HepG2 (cell line): ENCODE data around the gene POLQ. TPM values are rescaled to one million over a fixed set of nuclear protein-coding genes. Genes with fewer than 3 reads are reported as not detected.

ENCODE experiments used
- BCL6 ChIP-seq: IDR thresholded peaks from 2 replicates; pipeline ENCODE4 v1.6.1; 2016; ENCODE audit warnings: missing genetic modification reagents, missing compliant biosample characterization
- FOSL2 ChIP-seq: sonication (generic); formaldehyde crosslinking; IDR thresholded peaks from 2 replicates; pipeline ENCODE4 v1.4.0; 2020; ENCODE audit warnings: missing genetic modification reagents
- GATA4 ChIP-seq: sonication (generic); IDR thresholded peaks from 2 replicates; pipeline ENCODE4 v1.6.1; 2016; ENCODE audit warnings: antibody characterized with exemption, low read depth, borderline replicate concordance
- GATAD1 ChIP-seq: IDR thresholded peaks from 2 replicates; pipeline ENCODE4 v1.6.1; 2016; ENCODE audit warnings: missing genetic modification reagents, missing compliant biosample characterization
- KDM4B ChIP-seq: sonication (generic); formaldehyde crosslinking; IDR thresholded peaks from 2 replicates; pipeline ENCODE4 v1.4.0; 2020; ENCODE audit warnings: missing genetic modification reagents
- SIN3A ChIP-seq: IDR thresholded peaks from 2 replicates; pipeline ENCODE4 v1.6.1; 2011; ENCODE audit warnings: low read depth, mild to moderate bottlenecking, control low read depth, low read length, borderline replicate concordance
- SMAD3 ChIP-seq: sonication (generic); formaldehyde crosslinking; IDR thresholded peaks from 2 replicates; pipeline ENCODE4 v1.4.0; 2020; ENCODE audit warnings: missing genetic modification reagents
- ZFAT ChIP-seq: sonication (generic); formaldehyde crosslinking; conservative IDR thresholded peaks from 2 replicates; pipeline ENCODE4 v1.8.1; 2023; ENCODE audit warnings: missing genetic modification reagents, inconsistent platforms
- ZNF225 ChIP-seq: sonication (generic); formaldehyde crosslinking; IDR thresholded peaks from 2 replicates; pipeline ENCODE4 v1.4.0; 2020; ENCODE audit warnings: mild to moderate bottlenecking, missing genetic modification reagents
- ZNF501 ChIP-seq: sonication (generic); formaldehyde crosslinking; IDR thresholded peaks from 2 replicates; pipeline ENCODE4 v1.5.1; 2020; ENCODE audit warnings: mild to moderate bottlenecking, moderate library complexity, missing genetic modification reagents
- ZNF7 ChIP-seq: IDR thresholded peaks from 2 replicates; pipeline ENCODE4 v1.6.1; 2016; ENCODE audit warnings: missing biosample characterization, missing genetic modification reagents
- ZNF747 ChIP-seq: sonication (generic); formaldehyde crosslinking; IDR thresholded peaks from 2 replicates; pipeline ENCODE4 v1.8.1; 2023; ENCODE audit warnings: missing genetic modification reagents, mild to moderate bottlenecking, borderline replicate concordance
- ZSCAN21 ChIP-seq: sonication (generic); formaldehyde crosslinking; IDR thresholded peaks from 2 replicates; pipeline ENCODE4 v1.8.0; 2022; ENCODE audit warnings: mild to moderate bottlenecking, missing genetic modification reagents, moderate library complexity, borderline replicate concordance
- polyA plus RNA-seq, 8 experiments: library from polyadenylated mRNA; depleted of rRNA in 3 of 8; stranded (reverse) in 7 of 8; unstranded in 1 of 8; fragments of >200 nt; fragmentation: Illumina TruSeq in 4 of 8; extraction: Trizol in 4 of 8; gene quantifications; 2 replicates each; pipeline versions ENCODE4 v1.2.1 to v1.2.3, GENCODE V29; 2011 to 2016; ENCODE audit warnings: low read depth in 4 of 8, missing spikeins in 1 of 8, mixed read lengths in 1 of 8; ENCODE audit not compliant: insufficient read depth in 1 of 8
- total RNA-seq, 5 experiments: library from RNA; depleted of rRNA; stranded (reverse); fragments of >200 nt; fragmentation: Illumina TruSeq; extraction: Trizol; gene quantifications; 2 replicates each; pipeline ENCODE4 v1.2.3, GENCODE V29; 2016; ENCODE audit warnings: low read depth in 1 of 5
- TF ChIP-seq, protein P1 (sequence below): sonication (generic); formaldehyde crosslinking; IDR thresholded peaks from 2 replicates; pipeline ENCODE4 v1.8.1; 2022; ENCODE audit warnings: mild to moderate bottlenecking, missing genetic modification reagents
- TF ChIP-seq, protein P2 (sequence below): sonication (generic); formaldehyde crosslinking; IDR thresholded peaks from 2 replicates; pipeline ENCODE4 v1.4.0; 2020; ENCODE audit warnings: mild to moderate bottlenecking, missing genetic modification reagents
- TF ChIP-seq, protein P3 (sequence below): sonication (generic); formaldehyde crosslinking; IDR thresholded peaks from 2 replicates; pipeline ENCODE4 v1.4.0; 2020; ENCODE audit warnings: missing genetic modification reagents
- TF ChIP-seq, protein P4 (sequence below): IDR thresholded peaks from 2 replicates; pipeline ENCODE4 v1.6.1; 2012; ENCODE audit warnings: inconsistent platforms
- TF ChIP-seq, protein P5 (sequence below): sonication (generic); formaldehyde crosslinking; IDR thresholded peaks from 2 replicates; pipeline ENCODE4 v1.4.0; 2020; ENCODE audit warnings: missing genetic modification reagents
- TF ChIP-seq, protein P6 (sequence below): sonication (generic); formaldehyde crosslinking; IDR thresholded peaks from 2 replicates; pipeline ENCODE4 v1.9.0; 2021; ENCODE audit warnings: missing genetic modification reagents, borderline replicate concordance

Gene POLQ
- total and polyA plus RNA-seq, 2 of the 13 experiments (the other 11 are each of a cell fraction or from before 2014, with no cell fraction given), result 2.5 to 18.6 TPM

DNA sequence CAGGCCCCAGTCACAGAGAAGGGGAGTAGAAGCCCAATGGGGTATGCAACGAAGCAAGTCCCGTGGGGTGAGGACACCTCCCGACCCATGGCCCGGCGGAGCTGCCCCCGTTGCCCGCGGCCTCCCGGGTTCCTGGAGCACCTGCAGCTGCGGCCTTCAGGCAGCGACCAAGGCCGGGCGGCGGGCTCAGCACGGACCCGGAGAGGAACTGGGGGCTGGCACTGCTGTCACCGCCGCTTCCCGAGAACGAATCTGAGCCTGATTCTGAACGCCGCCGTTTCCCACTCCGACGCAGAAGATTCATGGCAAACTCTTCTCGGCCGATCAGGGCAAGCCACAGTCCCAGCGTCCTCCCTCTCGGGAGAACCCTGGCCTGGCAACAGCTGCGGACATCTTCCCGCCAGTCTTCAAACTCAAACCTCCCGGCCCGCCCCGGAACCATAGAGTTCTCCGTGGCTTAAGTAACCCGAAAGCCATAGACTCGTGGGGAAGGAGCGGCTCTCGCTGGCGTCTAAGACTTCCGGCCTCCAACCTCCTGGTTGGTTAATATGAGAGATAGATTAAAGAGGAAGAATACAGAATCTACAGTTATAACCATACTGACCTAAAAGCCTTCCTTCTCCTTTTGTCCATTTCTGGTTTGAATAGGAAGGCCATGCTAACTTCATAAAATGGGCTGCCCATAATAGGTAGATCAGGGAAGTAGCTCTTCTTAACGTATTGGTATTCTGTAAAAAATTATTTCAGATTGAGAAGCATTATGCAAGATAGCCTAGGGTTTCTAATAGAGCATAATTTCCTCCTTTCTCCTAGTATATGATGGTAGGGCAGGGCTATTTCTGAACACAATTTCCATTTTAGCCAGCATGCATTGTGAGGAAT is at the start of gene POLQ (continued):
- TF ChIP-seq ZNF501 (CRISPR knock-in tag), result peak; percentile 74
- TF ChIP-seq ZSCAN21 (CRISPR knock-in tag), result no peak
- TF ChIP-seq ZNF747 (CRISPR knock-in tag), result no peak
- TF ChIP-seq, protein P1, sequence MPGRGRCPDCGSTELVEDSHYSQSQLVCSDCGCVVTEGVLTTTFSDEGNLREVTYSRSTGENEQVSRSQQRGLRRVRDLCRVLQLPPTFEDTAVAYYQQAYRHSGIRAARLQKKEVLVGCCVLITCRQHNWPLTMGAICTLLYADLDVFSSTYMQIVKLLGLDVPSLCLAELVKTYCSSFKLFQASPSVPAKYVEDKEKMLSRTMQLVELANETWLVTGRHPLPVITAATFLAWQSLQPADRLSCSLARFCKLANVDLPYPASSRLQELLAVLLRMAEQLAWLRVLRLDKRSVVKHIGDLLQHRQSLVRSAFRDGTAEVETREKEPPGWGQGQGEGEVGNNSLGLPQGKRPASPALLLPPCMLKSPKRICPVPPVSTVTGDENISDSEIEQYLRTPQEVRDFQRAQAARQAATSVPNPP (CRISPR knock-in tag), result peak; percentile 53; the same call in 1 of the 2 replicates
- TF ChIP-seq, protein P2, sequence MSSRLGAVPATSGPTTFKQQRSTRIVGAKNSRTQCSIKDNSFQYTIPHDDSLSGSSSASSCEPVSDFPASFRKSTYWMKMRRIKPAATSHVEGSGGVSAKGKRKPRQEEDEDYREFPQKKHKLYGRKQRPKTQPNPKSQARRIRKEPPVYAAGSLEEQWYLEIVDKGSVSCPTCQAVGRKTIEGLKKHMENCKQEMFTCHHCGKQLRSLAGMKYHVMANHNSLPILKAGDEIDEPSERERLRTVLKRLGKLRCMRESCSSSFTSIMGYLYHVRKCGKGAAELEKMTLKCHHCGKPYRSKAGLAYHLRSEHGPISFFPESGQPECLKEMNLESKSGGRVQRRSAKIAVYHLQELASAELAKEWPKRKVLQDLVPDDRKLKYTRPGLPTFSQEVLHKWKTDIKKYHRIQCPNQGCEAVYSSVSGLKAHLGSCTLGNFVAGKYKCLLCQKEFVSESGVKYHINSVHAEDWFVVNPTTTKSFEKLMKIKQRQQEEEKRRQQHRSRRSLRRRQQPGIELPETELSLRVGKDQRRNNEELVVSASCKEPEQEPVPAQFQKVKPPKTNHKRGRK, result no peak
- peak; percentile 99 for TF ChIP-seq SIN3A
- TF ChIP-seq GATA4, result no peak
- TF ChIP-seq, protein P3, sequence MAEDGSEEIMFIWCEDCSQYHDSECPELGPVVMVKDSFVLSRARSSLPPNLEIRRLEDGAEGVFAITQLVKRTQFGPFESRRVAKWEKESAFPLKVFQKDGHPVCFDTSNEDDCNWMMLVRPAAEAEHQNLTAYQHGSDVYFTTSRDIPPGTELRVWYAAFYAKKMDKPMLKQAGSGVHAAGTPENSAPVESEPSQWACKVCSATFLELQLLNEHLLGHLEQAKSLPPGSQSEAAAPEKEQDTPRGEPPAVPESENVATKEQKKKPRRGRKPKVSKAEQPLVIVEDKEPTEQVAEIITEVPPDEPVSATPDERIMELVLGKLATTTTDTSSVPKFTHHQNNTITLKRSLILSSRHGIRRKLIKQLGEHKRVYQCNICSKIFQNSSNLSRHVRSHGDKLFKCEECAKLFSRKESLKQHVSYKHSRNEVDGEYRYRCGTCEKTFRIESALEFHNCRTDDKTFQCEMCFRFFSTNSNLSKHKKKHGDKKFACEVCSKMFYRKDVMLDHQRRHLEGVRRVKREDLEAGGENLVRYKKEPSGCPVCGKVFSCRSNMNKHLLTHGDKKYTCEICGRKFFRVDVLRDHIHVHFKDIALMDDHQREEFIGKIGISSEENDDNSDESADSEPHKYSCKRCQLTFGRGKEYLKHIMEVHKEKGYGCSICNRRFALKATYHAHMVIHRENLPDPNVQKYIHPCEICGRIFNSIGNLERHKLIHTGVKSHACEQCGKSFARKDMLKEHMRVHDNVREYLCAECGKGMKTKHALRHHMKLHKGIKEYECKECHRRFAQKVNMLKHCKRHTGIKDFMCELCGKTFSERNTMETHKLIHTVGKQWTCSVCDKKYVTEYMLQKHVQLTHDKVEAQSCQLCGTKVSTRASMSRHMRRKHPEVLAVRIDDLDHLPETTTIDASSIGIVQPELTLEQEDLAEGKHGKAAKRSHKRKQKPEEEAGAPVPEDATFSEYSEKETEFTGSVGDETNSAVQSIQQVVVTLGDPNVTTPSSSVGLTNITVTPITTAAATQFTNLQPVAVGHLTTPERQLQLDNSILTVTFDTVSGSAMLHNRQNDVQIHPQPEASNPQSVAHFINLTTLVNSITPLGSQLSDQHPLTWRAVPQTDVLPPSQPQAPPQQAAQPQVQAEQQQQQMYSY (CRISPR knock-in tag), result no peak
- no peak for TF ChIP-seq ZNF7 (CRISPR knock-in tag)
- TF ChIP-seq, protein P4, sequence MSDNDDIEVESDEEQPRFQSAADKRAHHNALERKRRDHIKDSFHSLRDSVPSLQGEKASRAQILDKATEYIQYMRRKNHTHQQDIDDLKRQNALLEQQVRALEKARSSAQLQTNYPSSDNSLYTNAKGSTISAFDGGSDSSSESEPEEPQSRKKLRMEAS, result peak; percentile 25; the same call in 1 of the 2 replicates
- 0 out of 2 replicates have a peak, but pooled peaks have one; percentile 52 for TF ChIP-seq ZFAT (CRISPR knock-in tag)
- TF ChIP-seq GATAD1 (CRISPR knock-in tag), result peak; percentile 96
- TF ChIP-seq KDM4B (CRISPR knock-in tag), result no peak
- TF ChIP-seq ZNF225 (CRISPR knock-in tag), result 0 out of 2 replicates have a peak, but pooled peaks have one; percentile 19
- TF ChIP-seq, protein P5, sequence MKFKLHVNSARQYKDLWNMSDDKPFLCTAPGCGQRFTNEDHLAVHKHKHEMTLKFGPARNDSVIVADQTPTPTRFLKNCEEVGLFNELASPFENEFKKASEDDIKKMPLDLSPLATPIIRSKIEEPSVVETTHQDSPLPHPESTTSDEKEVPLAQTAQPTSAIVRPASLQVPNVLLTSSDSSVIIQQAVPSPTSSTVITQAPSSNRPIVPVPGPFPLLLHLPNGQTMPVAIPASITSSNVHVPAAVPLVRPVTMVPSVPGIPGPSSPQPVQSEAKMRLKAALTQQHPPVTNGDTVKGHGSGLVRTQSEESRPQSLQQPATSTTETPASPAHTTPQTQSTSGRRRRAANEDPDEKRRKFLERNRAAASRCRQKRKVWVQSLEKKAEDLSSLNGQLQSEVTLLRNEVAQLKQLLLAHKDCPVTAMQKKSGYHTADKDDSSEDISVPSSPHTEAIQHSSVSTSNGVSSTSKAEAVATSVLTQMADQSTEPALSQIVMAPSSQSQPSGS (CRISPR knock-in tag), result no peak
- 0 out of 2 replicates have a peak, but pooled peaks have one; percentile 6 for TF ChIP-seq BCL6 (CRISPR knock-in tag)
- peak; percentile 25; the same call in 1 of the 2 replicates for TF ChIP-seq FOSL2 (CRISPR knock-in tag)
- TF ChIP-seq, protein P6, sequence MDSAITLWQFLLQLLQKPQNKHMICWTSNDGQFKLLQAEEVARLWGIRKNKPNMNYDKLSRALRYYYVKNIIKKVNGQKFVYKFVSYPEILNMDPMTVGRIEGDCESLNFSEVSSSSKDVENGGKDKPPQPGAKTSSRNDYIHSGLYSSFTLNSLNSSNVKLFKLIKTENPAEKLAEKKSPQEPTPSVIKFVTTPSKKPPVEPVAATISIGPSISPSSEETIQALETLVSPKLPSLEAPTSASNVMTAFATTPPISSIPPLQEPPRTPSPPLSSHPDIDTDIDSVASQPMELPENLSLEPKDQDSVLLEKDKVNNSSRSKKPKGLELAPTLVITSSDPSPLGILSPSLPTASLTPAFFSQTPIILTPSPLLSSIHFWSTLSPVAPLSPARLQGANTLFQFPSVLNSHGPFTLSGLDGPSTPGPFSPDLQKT (CRISPR knock-in tag), result 0 out of 2 replicates have a peak, but pooled peaks have one; percentile 24
- peak; percentile 50; the same call in 1 of the 2 replicates for TF ChIP-seq SMAD3 (CRISPR knock-in tag)
